GM19455 (cell line): ENCODE measurements around the gene CDC7.
A peak's percentile ranks its signal among the peaks of the same experiment; 100 is the strongest.
"Not testable (repeated sequence)": the region's sequence is repeated elsewhere in the genome, so short reads cannot be mapped to it uniquely, and the experiment has no call there.

ENCODE experiments used
- ATAC-seq: cut with Tn5 transposase; IDR thresholded peaks from one replicate; pipeline ENCODE4 v1.9.1; 2021; ENCODE audit not compliant: unreplicated experiment

Gene CDC7

GRCh38 chr1:91510754-91511153 is 10.1 kb downstream of the CDC7 start:
- no peak for ATAC-seq

GRCh38 chr1:91511386-91511785 is 10.7 kb downstream of the CDC7 start:
- no peak for ATAC-seq

GRCh38 chr1:91513160-91513559 is 12.5 kb downstream of the CDC7 start:
- no peak for ATAC-seq

GRCh38 chr1:91513706-91514105 is 13.1 kb downstream of the CDC7 start:
- no peak for ATAC-seq

- no peak for ATAC-seq
Measured at GRCh38 chr1:91515994-91516393, 15.3 kb downstream of the CDC7 start.

GRCh38 chr1:91516605-91517004 is 16.0 kb downstream of the CDC7 start:
- ATAC-seq, result not testable (repeated sequence)

GRCh38 chr1:91519167-91519566 is 18.5 kb downstream of the CDC7 start:
- not testable (repeated sequence) for ATAC-seq

- ATAC-seq, result no peak
Measured at GRCh38 chr1:91520942-91521507, 20.4 kb downstream of the CDC7 start.

GRCh38 chr1:91523482-91523881 is 22.8 kb downstream of the CDC7 start:
- ATAC-seq, result peak; percentile 91

- no peak for ATAC-seq
Measured at GRCh38 chr1:91526496-91526895, 25.8 kb downstream of the CDC7 start.

GRCh38 chr1:91527266-91527765 is 26.7 kb downstream of the CDC7 start:
- ATAC-seq, result no peak

GRCh38 chr1:91527781-91528180 is 27.1 kb downstream of the CDC7 start:
- ATAC-seq, result no peak

- ATAC-seq, result no peak
Measured at GRCh38 chr1:91529856-91530255, 29.2 kb downstream of the CDC7 start.

GRCh38 chr1:91533361-91534024 is 32.8 kb downstream of the CDC7 start:
- no peak for ATAC-seq

GRCh38 chr1:91535441-91535840 is 34.8 kb downstream of the CDC7 start:
- ATAC-seq, result no peak

- no peak for ATAC-seq
Measured at GRCh38 chr1:91537281-91537986, 36.8 kb downstream of the CDC7 start.

GRCh38 chr1:91537987-91538304 is 37.3 kb downstream of the CDC7 start:
- ATAC-seq, result no peak

GRCh38 chr1:91540910-91541309 is 40.3 kb downstream of the CDC7 start:
- no peak for ATAC-seq

GRCh38 chr1:91541918-91542533 is 41.4 kb downstream of the CDC7 start:
- no peak for ATAC-seq

GRCh38 chr1:91545506-91546300 is 45.1 kb downstream of the CDC7 start:
- no peak for ATAC-seq

- no peak for ATAC-seq
Measured at GRCh38 chr1:91546301-91546581, 45.6 kb downstream of the CDC7 start.
